GM19455 (cell line): ENCODE results near the gene GJB5.

Experiments
- ATAC-seq: cut with Tn5 transposase; IDR thresholded peaks from one replicate; pipeline ENCODE4 v1.9.1; 2021; ENCODE audit not compliant: unreplicated experiment

The GJB5 gene

DNA sequence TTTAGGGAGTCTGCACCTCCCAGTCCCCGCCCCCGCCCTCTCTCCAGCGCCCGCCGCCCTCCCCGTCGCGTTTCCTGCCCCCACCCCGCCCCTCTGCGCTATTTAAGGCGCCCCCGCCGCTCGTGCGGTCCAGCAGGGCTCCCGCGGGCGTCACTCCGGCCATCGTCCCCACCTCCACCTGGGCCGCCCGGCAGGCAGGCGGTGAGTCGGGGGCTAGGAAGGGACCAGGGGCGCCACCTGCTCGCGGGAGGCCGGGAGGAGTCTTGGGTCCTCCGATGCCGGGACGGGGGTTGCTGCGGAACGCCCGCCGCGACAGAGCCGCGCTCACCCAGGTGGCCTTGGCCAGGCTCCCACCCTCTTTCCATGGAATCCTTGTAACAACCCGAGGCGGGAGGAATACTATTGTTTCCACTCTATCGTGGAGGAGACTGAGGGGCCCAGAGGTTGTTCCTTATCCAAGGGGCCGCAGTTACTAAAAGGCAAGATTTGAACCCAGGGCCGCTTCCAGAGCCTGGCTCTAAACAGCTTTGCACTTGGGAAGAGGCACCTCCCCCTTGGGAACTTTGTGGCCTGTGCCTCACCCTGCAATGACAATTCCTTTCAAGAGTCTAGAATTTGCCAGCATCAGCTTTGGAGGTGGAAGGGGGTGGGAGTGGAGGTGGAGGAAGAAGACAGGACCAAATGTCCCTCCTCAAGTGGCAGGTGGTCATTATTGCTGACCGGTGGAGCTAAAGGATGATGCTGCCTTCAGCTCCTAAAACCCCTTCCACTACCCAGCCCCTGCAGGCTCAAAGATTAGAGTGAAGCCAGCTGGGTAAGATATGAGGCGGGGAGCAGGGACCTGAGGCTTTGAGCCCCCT is 38.3 kb downstream of the GJB5 start, which contains the start of gene GJA4:
Gene GJA4 (plus strand): TSS at position 132 of the 860 bp plus-strand sequence. CDS start 1,215 bp downstream, outside the sequence.
- no peak for ATAC-seq

DNA sequence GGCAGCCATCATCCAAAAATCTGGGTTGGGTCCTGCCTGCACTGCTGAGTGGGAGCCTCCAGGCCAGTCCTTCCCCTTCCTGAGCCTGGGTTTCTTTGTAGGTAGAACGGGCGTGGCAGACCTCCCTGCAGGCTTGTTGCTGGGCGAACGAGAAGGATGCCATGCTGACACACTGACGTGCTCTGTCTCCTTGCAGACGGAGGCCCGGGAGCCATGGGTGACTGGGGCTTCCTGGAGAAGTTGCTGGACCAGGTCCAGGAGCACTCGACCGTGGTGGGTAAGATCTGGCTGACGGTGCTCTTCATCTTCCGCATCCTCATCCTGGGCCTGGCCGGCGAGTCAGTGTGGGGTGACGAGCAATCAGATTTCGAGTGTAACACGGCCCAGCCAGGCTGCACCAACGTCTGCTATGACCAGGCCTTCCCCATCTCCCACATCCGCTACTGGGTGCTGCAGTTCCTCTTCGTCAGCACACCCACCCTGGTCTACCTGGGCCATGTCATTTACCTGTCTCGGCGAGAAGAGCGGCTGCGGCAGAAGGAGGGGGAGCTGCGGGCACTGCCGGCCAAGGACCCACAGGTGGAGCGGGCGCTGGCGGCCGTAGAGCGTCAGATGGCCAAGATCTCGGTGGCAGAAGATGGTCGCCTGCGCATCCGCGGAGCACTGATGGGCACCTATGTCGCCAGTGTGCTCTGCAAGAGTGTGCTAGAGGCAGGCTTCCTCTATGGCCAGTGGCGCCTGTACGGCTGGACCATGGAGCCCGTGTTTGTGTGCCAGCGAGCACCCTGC is 39.3 kb downstream of the GJB5 start:
- ATAC-seq, result no peak

DNA sequence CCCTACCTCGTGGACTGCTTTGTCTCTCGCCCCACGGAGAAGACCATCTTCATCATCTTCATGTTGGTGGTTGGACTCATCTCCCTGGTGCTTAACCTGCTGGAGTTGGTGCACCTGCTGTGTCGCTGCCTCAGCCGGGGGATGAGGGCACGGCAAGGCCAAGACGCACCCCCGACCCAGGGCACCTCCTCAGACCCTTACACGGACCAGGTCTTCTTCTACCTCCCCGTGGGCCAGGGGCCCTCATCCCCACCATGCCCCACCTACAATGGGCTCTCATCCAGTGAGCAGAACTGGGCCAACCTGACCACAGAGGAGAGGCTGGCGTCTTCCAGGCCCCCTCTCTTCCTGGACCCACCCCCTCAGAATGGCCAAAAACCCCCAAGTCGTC is 39.9 kb downstream of the GJB5 start:
- no peak for ATAC-seq

DNA sequence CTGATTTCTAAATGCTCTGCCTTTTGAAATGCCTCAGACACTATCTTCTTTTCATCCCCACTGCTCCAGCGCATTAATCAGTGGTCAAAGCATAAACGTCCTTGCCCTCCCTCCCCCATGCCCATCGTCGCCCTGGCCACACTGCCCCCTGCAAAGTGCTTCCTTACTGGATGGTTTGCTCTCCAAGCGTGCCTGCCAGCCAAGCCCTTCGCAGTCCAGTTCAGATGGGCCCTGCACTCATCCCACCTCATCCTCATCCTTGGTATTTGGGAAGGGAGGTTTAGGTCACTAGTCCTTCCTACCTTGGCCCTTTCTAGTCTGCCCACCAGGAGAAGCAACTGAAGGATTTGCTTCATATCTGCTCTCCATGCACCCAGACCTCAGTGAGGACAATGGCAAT is 41.1 kb downstream of the GJB5 start:
- ATAC-seq, result no peak

DNA sequence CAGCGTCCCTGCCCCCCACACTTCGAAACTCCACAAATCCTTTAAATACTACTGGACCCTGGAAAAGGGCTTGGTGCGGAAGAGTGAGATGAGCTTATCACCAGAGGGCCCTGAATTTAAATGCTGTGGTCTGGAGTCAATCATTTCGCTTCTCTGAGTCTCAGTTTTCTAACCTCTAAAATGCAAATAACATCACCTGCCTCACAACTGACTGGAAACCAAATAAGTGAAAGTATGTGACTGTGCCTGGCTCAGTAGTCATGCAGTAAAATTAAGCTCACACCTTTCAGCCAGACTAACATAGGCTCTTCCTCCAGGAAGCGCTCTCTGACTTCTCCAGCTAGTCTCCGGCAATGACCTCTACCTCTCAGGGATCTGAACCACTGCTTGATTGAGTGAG is 42.1 kb downstream of the GJB5 start:
- ATAC-seq, result no peak

DNA sequence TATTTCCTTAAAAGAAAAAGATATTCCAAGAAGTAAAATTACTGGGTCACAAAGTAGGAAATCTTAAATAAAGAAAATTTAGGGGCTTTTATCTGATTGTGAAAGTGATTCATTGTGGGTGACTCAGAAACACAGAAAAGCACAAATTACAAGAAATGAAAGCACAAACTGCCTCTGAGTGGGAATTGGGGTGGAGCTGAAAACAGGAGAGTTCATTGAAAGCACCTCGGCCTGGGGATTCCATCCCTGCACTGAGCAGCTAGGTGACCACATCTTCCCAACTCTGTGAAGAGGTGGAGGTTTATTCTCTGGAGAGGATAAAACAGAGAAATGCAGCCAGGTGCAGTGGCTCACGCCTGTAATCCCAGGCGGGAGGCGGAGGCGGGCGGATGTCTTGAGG is 45.4 kb downstream of the GJB5 start:
- no peak for ATAC-seq

DNA sequence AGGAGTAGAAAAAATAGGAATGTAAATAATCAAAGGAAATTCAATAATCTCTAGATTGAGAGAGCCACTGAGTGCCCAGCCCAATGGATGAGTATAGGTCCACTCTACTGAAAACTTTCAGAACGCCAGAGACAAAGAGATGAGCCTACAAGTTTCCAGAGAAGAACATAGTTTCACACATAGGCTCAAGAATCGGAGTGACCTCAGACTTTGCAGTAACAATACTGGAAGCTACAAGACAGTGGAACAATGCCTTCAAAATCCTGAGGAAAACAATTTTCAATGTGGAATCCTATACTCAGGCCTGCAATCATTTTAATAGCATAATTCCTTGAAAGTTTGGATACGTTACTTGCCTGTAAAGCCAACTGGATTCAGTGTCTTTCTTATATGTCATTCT is 48.9 kb downstream of the GJB5 start:
- ATAC-seq, result no peak

DNA sequence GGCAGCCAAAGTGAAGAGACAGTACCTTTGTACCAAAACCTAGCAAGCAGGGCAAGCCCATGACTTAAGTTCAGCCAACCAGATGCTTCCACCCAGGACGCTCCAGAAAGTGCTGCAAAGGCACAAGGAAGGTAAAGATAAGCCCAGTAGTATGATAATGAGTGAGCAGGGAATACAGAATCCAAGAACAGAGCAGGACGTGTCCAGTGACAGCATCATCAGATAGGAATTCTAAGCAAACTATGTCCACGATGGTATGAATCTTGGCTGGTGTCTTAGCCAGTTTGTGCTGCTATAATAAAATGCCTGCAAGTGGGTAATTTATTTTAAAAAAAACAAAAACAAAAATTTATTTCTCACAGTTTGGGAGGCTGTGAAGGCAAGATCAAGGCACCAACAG is 51.5 kb downstream of the GJB5 start:
- ATAC-seq, result no peak
